H1 (cell line): ENCODE measurements around the gene CYB5R2.

Experiments used
- BACH1 ChIP-seq: IDR thresholded peaks from 2 replicates; pipeline ENCODE4 v1.6.1; 2012; ENCODE audit warnings: low read length, improper control_type of control experiment
- CTCF ChIP-seq, 3 experiments: IDR thresholded peaks; 1 replicate in 2 of 3; 2 replicates in 1 of 3; pipeline versions ENCODE4 v1.5.1 to v1.6.1; 2011; ENCODE audit warnings: low read length in 3 of 3, mild to moderate bottlenecking in 3 of 3, inconsistent platforms in 2 of 3, low read depth in 1 of 3, moderate library complexity in 1 of 3; ENCODE audit not compliant: insufficient read depth in 1 of 3; ENCODE audit errors: control extremely low read depth in 1 of 3
- EZH2 ChIP-seq: fragments of 200-600 bp; sonication (generic); IDR thresholded peaks from 2 replicates; pipeline ENCODE4 v1.7.1; 2012; ENCODE audit warnings: low read depth, mild to moderate bottlenecking, moderate library complexity, low read length, inconsistent platforms; ENCODE audit not compliant: severe bottlenecking
- GTF2F1 ChIP-seq: IDR thresholded peaks from 2 replicates; pipeline ENCODE4 v1.6.1; 2012; ENCODE audit warnings: low read depth, low read length, improper control_type of control experiment, borderline replicate concordance
- HDAC6 ChIP-seq: IDR thresholded peaks from one replicate; pipeline ENCODE4 v1.7.1; 2012; ENCODE audit warnings: low read depth, mild to moderate bottlenecking, inconsistent platforms, low read length, moderate library complexity
- POLR2A ChIP-seq, 2 experiments: IDR thresholded peaks; 1 replicate in 1 of 2; 2 replicates in 1 of 2; pipeline ENCODE4 v1.6.1; 2011; ENCODE audit warnings: low read depth in 2 of 2, low read length in 2 of 2, mild to moderate bottlenecking in 2 of 2; ENCODE audit errors: control extremely low read depth in 1 of 2
- POLR2AphosphoS5 ChIP-seq: IDR thresholded peaks from 2 replicates; pipeline ENCODE4 v1.6.1; 2011; ENCODE audit warnings: low read depth, low read length
- SP1 ChIP-seq: IDR thresholded peaks from 2 replicates; pipeline ENCODE4 v1.6.1; 2011; ENCODE audit warnings: low read depth, low read length
- SUZ12 ChIP-seq: fragments of 200-600 bp; sonication (generic); IDR thresholded peaks from 2 replicates; pipeline ENCODE4 v1.6.1; 2012; ENCODE audit warnings: mild to moderate bottlenecking, inconsistent platforms, low read length, moderate library complexity, mixed read lengths

- TF ChIP-seq CTCF (IDR thresholded peaks at IDR 0.05; ENCODE audit: control extremely low read depth in 1 of 3, insufficient read depth in 1 of 3, low read depth in 1 of 3, low read length in 3 of 3) = no peak
- TF ChIP-seq POLR2AphosphoS5 = no peak
- TF ChIP-seq SUZ12 = no peak
- TF ChIP-seq GTF2F1 = no peak
- no peak for TF ChIP-seq HDAC6
- no peak for TF ChIP-seq EZH2
- no peak for TF ChIP-seq SP1
- no peak for TF ChIP-seq POLR2A (IDR thresholded peaks at IDR 0.05; ENCODE audit: control extremely low read depth in 1 of 2, low read depth in 2 of 2, low read length in 2 of 2)
- TF ChIP-seq BACH1 = no peak
These were observed 35.7 kb downstream of the CYB5R2 start for GRCh38 chr11:7637447-7638157.
